Dedifferentiated amniotic fluid mesenchymal stem cell (primary cell): ENCODE measurements around the gene HSPA6.
"Not testable (repeated sequence)": the region's sequence is repeated elsewhere in the genome, so short reads cannot be mapped to it uniquely, and the experiment has no call there.

Experiments
- DNase-seq: peaks from one replicate; pipeline ENCODE4 v3.0.0-alpha.2; 2016; ENCODE audit errors: extremely low spot score

Gene HSPA6

DNA sequence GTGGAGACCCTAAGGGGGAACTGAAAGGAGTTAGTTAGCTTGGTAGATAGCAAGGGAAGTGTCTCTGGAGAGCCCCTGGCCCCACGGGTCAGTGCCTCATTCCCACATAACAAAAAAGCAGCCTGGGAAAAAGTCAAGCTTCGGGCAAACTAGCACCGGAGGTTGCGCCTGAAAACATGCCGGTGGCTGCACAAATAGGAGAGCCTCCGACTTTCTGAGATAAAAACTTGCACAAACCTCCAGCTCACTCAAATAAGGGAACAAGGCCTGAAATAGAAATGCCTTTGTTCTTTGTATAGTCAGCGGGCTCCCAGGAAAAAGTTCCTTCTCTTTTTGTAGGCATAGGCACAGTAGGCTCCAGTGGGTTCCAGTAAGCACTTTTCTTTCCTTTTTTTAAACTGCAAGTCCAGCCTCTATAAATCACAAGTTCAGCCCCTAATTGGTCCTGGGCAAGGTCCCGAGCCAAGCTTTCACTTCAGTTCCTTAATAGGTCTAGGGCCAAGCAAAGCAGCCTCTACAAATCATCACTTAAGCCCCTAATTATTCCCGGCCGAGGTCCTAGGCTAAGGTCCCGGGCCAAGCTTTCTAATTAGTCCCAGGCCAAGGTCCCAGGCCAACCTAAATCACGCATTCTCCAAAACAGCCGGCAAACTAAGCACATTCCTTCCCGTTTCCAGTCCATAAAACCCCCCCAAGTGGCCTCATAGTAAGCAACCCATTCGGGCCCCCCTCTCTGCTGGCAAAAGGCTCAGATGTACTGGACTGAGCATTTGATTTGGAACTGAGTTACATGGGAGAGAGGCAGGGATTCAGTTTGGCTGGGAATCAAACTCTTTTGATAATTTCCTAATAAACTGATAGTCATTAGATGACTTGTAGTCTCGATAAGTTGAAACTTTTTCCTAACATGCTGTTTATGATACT lies 8.6 kb downstream of the HSPA6 start:
- not testable (repeated sequence) for DNase-seq

DNA sequence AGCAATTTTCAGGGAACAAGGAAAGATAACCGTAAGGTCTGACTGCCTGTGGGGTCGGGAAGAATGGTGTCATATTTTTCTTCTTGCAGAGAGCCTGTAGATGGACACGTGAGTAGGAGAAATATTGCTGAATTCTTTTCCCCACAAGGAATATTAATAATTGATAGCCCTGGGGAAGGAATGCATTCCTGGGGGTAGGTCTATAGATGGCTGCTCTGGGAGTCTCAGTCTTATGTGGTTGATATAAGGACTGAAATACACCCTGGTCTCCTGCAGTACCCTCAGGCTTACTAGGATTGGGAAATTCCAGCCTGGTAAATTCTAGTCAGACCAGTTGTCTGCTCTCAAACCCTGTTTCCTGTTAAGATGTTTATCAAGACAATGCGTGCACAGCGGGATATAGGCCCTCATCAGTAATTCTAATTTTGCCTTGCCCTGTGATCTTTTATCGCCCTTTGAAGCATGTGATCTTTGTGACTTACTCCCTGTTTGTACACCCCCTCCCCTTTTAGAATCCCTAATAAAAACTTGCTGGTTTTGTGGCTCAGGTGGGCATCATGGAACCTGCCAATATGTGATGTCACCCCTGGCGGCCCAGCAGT lies 12.8 kb downstream of the HSPA6 start:
- DNase-seq: not testable (repeated sequence)

DNA sequence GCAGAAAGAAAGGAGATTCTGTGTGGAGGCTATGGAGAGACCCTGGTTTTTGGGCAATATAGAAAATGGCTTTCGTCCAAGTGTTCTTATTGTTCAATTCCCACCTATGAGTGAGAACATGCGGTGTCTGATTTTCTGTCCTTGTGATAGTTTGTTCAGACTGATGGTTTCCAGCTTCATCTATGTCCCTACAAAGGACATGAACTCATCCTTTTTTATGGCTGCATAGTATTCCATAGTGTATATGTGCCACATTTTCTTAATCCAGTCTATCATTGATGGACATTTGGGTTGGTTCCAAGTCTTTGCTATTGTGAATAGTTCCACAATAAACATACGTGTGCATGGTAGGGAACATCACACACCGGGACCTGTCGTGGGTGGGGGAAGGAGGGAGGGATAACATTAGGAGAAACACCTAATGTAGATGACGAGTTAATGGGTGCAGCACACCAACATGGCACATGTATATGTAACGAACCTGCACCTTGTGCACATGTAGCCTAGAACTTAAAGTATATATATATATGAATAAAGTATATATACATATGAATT lies 14.7 kb downstream of the HSPA6 start:
- not testable (repeated sequence) for DNase-seq

DNA sequence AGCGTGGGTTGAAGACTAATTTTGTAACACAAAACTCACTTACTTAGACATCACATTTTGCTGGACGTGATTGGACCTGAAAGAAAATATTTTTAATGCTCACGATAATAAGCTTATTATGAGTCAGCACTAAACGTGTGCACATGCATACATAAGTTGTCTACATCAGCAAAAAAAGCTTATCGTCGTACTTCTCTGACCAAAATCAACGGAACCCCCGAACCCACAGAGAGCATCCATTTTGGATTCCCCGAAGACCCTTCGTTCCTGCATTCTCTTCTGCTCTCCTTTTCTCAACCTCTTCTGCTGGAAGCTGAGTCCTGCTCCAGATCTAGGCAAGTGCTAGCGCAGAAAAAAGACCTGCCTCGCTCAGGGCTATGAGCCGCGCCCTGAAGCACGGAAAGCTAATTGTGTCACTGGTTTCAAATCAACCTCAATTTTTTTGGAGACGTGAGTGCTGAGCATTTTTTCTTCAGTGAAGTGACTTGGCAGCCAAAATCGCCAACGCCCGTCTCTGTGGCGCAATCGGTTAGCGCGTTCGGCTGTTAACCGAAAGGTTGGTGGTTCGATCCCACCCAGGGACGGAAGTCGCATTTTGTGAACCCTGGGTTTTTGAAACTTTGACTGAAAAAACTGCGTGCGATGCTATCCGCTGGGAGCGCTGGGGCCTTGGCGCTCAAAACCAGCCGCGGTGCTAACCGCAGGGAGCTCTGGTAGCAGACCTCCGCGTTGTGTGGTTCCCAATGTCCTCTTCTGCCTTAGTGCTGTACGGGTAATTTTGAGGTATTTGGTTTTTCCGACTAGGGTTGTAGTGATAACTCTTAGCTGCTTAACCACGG lies 15.6 kb downstream of the HSPA6 start:
- peak; percentile 63 for DNase-seq

DNA sequence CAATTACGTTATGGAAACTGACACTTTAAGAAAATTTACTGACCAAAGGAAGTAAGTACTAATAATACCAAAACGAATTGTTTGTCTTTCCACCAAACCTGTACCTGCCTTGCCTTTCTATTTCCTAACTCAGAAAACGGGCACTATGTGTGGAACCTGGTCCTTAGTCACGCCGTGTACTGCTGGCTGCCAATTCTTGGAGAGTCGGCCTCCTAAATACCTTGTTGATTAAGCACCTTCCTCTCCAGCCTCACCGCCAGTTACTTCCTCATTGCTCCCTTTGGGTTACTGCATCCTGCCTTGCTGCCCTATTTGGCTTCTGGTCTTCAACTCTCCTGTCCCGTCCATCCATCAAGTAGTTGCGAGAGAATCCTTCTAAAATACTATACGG lies 16.2 kb downstream of the HSPA6 start:
- DNase-seq: not testable (repeated sequence)

DNA sequence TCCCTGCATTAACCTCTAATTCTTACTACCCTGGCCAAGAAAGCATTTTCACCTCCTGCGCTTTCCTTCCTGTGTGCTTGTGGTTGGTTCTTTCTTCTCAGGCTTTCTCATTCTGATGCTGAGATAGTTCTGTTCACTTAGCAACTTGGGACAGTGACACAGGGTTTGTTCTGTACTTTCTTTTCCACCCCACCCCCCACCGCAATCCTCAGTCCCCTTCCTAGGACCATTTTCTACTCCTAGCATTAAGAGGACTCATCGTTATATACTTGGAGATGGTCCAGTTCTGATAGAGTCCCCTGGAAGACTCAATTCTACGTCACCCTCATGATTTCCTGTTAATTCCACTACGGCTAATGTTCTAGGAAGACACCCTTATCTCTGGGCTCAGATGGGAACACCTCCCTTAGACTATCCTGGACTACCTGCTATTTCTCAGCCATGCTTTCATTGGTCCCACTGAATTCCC lies 17.8 kb downstream of the HSPA6 start:
- DNase-seq: not testable (repeated sequence)

DNA sequence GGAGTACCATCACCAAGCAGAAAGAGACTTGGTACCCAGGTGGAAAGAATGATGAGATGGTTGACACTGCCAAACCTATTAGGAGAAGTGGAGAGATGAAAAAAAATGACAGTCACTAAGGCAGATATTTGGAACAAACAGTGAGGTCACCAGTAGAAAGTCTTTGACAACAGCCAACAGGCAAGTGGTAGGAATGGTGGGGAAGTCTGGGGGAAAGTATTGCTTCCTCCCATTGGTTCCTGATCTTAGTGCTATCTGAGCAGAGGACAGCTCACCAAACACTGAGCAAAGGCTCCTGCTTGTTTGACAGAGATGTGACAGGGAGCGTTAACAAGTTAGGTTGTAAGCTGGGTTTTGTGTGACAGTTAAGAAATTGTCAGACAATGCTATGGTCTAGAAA lies 18.8 kb downstream of the HSPA6 start:
- not testable (repeated sequence) for DNase-seq

DNA sequence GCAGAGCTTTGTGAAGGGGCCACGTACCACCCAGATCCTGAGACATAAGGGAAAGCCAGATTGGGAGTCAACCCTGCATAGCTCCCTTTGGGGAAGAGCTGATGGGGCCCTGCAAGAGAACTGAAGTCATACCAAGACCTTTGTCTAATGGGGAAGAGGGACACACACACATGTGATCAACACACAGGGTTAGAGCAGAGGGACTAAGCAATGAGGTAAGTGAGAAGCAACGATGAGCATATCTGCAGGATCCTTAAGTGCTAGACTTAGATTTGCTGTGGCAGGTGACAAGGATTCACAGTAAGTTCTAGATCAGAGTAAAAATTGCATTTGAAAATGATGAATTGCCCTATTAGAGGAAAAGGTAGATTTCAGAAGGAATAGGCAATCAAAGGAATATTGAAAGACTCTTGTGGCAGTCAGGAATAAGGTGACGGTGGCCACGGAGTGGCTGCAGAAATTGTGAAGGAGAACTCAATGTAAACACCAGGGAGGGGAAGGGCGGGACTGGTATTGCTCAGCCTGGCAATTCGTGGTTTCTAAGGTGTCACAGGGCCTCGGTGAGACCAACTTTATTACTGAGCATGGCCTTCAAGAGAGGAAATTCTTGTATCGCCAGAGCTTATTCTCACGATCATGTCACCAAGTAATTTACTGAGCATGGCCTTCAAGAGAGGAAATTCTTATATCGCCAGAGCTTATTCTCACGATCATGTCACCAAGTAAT lies 20.8 kb downstream of the HSPA6 start:
- DNase-seq: not testable (repeated sequence)

DNA sequence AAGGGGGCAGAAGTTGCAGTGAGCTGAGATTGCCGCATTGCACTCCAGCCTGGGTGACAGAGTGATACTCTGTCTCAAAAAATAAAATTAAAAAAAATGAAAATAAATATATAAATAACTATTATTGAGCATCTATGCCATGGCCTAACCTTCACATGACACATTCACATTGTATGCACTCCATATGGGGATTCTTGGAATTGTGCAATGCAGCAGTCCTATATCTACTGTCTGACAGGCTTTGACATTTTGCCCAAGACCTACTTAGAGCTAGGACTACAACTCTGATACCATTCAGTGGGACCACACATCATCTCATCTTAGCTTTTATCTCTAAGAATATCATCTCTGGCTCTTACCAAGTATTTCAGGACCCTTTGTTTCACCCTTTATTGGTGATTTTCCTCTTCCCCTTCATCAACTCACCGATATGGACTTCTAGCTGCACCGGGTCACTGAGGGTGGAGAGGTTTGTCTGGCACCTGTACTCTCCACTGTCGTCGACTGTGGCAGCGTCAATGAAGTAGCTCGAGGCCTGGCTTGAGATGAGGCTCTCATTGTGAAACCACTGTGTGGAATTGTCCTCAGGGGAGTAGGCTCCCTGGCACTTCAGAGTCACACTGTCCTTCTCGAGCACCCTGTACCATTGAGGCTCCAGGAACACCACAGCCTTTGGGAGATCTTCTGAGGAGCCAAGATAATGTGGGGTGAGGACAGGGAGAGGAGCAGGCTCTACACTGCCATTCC lies 23.8 kb downstream of the HSPA6 start:
- DNase-seq: not testable (repeated sequence)

DNA sequence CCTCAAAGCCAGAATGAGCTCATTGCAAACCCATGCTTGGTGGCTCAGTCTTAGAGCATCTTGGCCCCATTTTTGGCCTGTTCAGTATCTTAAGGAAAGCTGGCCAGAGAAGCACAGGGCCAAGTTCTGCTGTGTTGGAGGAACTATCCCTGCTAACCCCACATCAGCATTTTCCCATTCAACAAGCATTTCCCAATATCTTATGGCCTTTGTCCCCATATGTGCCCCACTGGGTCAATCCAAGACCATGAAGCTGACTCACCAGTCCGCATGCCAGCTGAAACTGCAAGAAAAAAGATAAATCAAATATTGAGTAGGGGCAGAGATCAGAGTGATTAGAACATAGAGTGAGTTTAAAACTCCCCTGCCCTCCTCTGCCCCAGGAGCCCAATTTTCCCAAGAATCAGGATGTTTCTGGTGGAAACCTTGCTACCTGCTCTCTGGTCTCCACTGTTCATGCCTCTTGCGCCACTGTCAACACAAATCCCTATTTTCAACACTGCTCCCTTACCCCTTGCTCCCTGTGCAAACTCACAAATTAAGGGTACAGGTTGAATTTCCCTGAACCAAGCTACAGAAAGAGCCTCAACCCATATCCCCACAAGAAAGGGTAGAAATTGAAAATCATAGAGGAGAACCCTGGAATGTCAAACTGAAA lies 24.5 kb downstream of the HSPA6 start:
- DNase-seq: not testable (repeated sequence)

DNA sequence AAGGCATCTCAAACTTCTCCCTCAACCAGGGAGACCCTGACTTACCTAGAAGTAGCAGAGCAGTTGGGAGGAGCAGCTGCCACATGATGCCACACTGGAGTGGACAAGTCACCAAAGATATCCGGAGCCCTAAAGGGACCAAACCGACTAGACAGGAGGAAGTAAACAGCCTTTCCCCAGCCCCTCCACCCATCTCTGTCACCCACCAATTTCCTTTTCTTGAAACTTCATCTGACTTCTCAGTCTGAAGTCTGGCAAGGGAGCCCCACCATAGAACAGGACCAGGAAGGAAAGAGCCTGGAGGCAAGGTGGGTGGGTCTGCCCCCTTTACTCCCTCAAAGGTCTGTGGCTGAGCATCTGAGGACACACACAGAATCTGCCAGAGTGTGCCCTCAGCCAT lies 25.3 kb downstream of the HSPA6 start, which contains the start of gene FCGR3A:
TSS of gene FCGR3A (minus strand) at position 167 of the 400 bp plus-strand sequence. CDS start at position 85, 82 bp downstream.
- no peak for DNase-seq

DNA sequence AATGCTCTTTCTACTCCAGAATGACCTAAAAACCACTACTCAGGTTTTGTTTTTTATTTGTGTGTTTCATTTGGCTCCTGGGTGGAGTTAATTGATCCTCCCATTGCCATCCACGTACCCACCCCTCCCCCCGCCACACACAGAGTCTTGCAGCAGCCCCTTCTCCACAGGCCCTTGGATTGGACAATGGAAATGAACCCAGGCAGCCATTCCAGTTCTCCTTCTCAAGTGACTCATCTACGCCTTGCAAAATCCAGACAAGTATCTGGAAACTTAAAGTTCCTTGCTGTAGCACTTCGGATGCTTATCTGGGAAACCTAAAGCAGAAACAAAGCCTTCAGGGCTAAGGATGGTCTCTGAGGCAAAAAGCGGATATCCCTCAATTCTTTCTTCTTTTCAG lies 26.6 kb downstream of the HSPA6 start:
- DNase-seq: not testable (repeated sequence)

DNA sequence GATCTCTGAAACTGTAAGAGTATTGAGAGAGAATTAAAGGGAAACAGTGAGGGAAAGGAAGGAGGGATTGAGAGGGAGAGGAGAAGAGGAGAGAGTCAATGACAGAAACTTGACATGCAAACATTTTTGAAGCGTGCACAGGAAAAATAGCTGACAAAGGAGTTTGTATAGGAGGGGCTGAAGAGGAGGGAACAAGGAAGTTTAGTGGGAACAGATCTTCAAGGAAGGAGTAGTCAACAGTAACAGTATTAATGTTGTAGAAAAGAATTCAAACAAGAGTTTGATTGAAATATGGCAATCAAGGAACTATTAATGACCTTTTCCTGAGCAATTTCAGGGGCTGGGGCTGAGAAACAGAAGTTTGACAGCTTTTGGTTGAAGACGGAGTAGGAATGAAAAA lies 29.3 kb downstream of the HSPA6 start:
- not testable (repeated sequence) for DNase-seq

DNA sequence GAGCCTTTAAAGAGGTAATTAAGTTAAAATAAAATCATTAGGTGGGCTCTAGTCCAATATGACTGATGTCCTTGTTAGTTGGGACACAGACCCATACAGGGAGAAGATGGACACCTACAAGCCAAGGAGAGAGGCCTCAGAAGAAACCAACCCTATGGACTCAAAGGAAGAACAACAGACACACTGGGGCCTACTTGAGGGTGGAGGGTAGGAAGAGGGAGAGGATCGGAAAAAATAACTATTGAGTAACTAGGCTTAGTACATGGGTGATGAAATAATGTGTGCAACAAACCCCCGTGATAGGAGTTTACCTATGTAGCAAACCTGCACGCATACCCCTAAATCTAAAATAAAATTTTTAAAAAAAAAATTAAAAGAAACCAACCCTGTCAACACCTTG lies 30.0 kb downstream of the HSPA6 start:
- DNase-seq: not testable (repeated sequence)

DNA sequence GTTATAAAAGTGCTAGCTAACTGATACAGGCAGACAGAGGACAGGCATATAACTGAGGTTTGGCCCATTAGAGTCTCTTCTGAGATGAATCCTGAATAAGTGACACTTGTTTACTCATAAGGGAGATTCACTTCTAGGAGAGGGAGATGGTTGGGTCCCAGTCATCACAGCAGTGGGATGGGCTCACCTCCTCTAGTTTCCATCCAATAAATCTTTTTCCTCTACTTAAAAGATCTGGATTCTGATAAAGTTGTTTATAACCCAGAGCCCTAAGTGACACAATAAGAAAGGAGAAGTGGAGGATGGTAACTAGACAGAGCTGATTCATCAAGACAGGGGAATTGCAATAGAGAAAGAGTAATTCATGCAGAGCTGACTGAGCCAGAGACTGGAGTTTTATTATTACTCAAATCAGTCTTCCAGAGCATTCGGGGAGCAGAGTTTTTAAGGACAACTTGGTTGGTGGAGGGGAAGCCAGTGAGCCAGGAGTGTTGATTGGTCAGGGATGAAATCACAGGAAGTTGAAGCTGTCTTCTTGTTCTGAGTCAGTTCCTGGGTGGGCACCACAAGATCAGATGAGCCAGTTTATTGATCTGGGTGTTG lies 30.6 kb downstream of the HSPA6 start:
- DNase-seq: not testable (repeated sequence)

DNA sequence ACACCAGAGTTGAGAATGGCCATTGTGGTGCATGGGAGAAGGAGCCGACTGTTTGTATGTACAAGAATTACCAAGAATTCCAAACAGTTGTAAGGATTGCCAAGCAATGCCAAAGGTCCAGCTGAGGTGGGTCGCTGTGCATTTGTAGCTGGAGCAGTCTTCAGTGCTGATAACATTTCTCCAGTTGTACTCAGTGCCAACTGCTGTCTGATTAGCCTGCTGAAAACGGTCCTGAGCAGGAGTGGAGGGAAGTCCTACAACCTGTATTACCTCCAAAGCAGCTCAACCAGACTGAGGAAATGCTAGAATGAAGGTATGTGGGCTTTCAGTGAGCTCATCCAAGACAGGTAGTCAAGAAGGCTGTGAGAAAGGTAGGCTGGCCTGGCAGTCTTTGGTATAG lies 31.8 kb downstream of the HSPA6 start:
- not testable (repeated sequence) for DNase-seq

DNA sequence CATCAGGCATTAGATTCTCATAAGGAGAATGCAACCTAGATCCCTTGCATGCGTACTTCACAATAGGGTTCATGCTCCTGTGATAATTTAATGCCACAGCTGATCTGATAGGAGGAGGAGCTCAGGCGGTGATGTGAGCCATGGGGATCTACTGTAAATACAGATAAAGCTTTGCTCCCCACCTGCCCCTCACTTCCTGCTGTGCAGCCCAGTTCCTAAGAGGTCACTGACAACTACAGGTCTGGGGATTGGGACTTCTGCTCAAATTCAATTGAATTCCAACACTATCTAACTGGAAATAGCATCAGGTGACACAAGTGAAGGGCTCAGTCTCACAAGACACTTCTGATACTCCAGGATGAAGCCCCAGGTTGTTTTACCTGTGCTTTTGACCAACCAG lies 32.6 kb downstream of the HSPA6 start:
- DNase-seq: not testable (repeated sequence)

DNA sequence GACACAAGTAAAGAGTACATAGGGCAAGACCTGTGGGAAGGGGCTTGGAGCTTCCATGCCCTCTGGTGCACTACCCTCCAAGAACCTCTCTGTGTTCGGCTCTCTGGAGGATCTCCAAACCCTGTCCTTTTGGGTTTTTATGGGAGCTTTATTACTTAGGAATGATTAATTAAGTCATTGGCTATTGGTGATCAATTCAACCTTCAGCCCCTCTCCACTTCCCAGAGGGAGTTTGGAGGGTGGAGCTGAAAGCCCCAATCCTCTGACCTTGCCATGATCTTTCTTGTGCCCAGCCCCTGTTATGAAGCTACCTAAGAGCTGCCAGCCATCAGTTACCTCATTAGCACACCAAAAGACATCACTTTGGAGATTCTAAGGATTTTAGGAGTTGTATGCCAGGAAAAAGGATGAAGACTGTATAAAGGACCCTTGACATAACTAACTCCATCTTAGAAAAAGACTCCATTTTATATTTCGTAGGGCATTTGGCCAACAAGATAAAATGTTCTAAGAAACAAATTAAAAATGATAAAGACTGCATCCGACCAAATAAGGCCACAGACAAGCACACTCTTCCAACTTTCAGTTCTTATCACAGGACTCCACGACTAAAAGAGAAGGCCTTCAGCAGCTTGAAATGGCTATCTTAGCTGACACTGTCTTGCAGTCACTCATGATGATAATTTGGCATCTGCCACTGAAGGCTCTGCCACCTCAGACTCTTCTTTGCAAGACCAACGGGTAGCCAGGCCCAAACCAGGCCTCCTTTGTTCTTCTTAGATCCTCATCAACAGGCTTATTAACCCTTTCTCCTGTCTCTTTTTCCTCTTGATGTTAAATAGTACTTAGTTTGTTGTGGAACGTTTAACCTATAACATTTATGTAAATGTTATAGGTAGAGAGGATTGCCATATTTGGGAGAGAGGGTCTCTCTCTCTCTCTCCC lies 33.4 kb downstream of the HSPA6 start:
- not testable (repeated sequence) for DNase-seq
